Hepatocyte (in vitro differentiated cells): ENCODE data around the gene SEMA6A. TPM values are rescaled to one million over a fixed set of nuclear protein-coding genes. Genes with fewer than 3 reads are reported as not detected.

ENCODE experiments used
- DNase-seq: peaks from one replicate; pipeline ENCODE4 v3.0.0-alpha.2; 2016; ENCODE audit warnings: low spot score
- H2AFZ ChIP-seq: fragments of 200-600 bp; sonication (generic); 2 replicates; pipeline ENCODE4 v1.6.0; 2016; ENCODE audit warnings: antibody characterized with exemption, mild to moderate bottlenecking
- H3K27ac ChIP-seq: fragments of 200-600 bp; sonication (generic); 2 replicates; pipeline ENCODE4 v1.5.1; 2016; ENCODE audit warnings: mild to moderate bottlenecking
- H3K27me3 ChIP-seq: fragments of 200-600 bp; sonication (generic); 2 replicates; pipeline ENCODE4 v1.6.1; 2016
- H3K36me3 ChIP-seq: fragments of 200-600 bp; sonication (generic); replicated peaks from 2 replicates; pipeline ENCODE4 v1.5.1; 2016; ENCODE audit warnings: low read depth; ENCODE audit not compliant: insufficient read depth
- H3K4me1 ChIP-seq: fragments of 200-600 bp; sonication (generic); 2 replicates; pipeline ENCODE4 v1.5.1; 2016; ENCODE audit warnings: mild to moderate bottlenecking, moderate library complexity; ENCODE audit not compliant: insufficient read depth
- H3K4me2 ChIP-seq: fragments of 200-600 bp; sonication (generic); 2 replicates; pipeline ENCODE4 v1.6.0; 2016
- H3K4me3 ChIP-seq: fragments of 200-600 bp; sonication (generic); 2 replicates; pipeline ENCODE4 v1.5.1; 2016; ENCODE audit warnings: mild to moderate bottlenecking
- H3K79me2 ChIP-seq: fragments of 200-600 bp; sonication (generic); 2 replicates; pipeline ENCODE4 v1.6.0; 2017; ENCODE audit warnings: mild to moderate bottlenecking
- H3K9me2 ChIP-seq: fragments of 200-600 bp; sonication (generic); replicated peaks from 2 replicates; pipeline ENCODE4 v1.6.0; 2017; ENCODE audit warnings: mild to moderate bottlenecking; ENCODE audit not compliant: insufficient read depth
- H3K9me3 ChIP-seq: fragments of 200-600 bp; sonication (generic); 2 replicates; pipeline ENCODE4 v1.5.1; 2016; ENCODE audit warnings: low read depth, mild to moderate bottlenecking
- H4K20me1 ChIP-seq: fragments of 200-600 bp; sonication (generic); 2 replicates; pipeline ENCODE4 v1.6.0; 2016; ENCODE audit warnings: mild to moderate bottlenecking; ENCODE audit not compliant: insufficient read depth, poor library complexity, severe bottlenecking
- EZH2 ChIP-seq: fragments of 200-600 bp; sonication (generic); IDR thresholded peaks from 2 replicates; pipeline ENCODE4 v1.6.1; 2016; ENCODE audit warnings: antibody characterized with exemption, mild to moderate bottlenecking, borderline replicate concordance
- EZH2phosphoT487 ChIP-seq: fragments of 200-600 bp; sonication (generic); IDR thresholded peaks from one replicate; pipeline ENCODE4 v1.6.1; 2018; ENCODE audit warnings: antibody characterized with exemption, mild to moderate bottlenecking, low read depth, moderate library complexity; ENCODE audit not compliant: unreplicated experiment, severe bottlenecking
- WGBS: methylation state at CpG from one replicate; pipeline ENCODE4 v1.1.6; 2016; ENCODE audit warnings: low lambda C conversion rate; ENCODE audit errors: missing lambda C conversion rate; 5-methylcytosine and 5-hydroxymethylcytosine counted together
- polyA plus RNA-seq: library from polyadenylated mRNA; unstranded; fragments of >200 nt; fragmentation: Nextera tagmentation; extraction: Ambion mirVana; gene quantifications from 2 replicates; pipeline ENCODE4 v1.2.1, GENCODE V29; 2016
- total RNA-seq: library from RNA; depleted of rRNA; stranded (reverse); fragments of >200 nt; gene quantifications from 2 replicates; pipeline ENCODE4 v1.2.3, GENCODE V29; 2014
- TF ChIP-seq, protein P1 (sequence below): fragments of 200-600 bp; sonication (generic); IDR thresholded peaks from 2 replicates; pipeline ENCODE4 v1.5.1; 2016; ENCODE audit warnings: antibody characterized with exemption, mild to moderate bottlenecking; ENCODE audit not compliant: poor library complexity

The SEMA6A gene
- total and polyA plus RNA-seq, 2 experiments from 2014 or later: 38.2 to 68.6 TPM

- no peaks in the 10 kb centered on the region for H3K9me2 ChIP-seq
- WGBS: 97% methylated on average over 3 of the region's 3 CpGs
- no peak for DNase-seq
- H3K4me3 ChIP-seq: no peak overlapping the region
- no peaks in the 10 kb centered on the region for H4K20me1 ChIP-seq
- H3K4me2 ChIP-seq: no peak overlapping the region
- TF ChIP-seq EZH2: no peak
- peaks cover 20% of the 10 kb centered on the region for H3K4me1 ChIP-seq
- H3K79me2 ChIP-seq: no peaks in the 10 kb centered on the region
- no peaks in the 10 kb centered on the region for H3K27me3 ChIP-seq
- no peaks in the 10 kb centered on the region for H3K9me3 ChIP-seq
- H3K27ac ChIP-seq: no peak overlapping the region
- H3K36me3 ChIP-seq: no peaks in the 10 kb centered on the region
- no peak overlapping the region for H2AFZ ChIP-seq
These were observed 123.6 kb downstream of the SEMA6A start for GRCh38 chr5:116451066-116451465.

DNA sequence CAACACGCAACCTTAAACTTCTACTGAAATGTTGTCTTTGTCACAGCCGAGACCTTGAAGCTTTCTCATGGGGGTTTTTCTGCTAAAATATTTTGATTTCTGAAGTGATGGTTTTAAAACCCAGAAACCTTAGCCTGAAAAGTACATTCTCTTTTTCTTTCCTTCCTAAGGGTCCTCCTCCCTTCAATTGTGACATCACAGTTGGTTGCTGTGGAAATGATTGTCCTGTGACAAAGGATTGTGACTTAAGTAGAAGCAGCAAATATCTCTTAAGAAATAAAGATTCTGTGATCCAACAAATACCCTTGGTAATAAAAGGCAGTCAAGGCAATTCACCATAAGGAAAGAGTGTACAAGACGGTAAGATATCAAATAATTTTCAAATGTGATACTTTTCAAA is 125.2 kb downstream of the SEMA6A start:
- Histone ChIP-seq H2AFZ (no peak overlapping the region), H3K9me3 (no peaks in the 10 kb centered on the region), H3K36me3 (no peaks in the 10 kb centered on the region), H3K9me2 (no peaks in the 10 kb centered on the region), H3K79me2 (no peaks in the 10 kb centered on the region), H3K4me1 (peaks cover 11% of the 10 kb centered on the region), H3K27ac (no peak overlapping the region), H3K4me2 (no peak overlapping the region), H4K20me1 (no peaks in the 10 kb centered on the region), H3K4me3 (no peak overlapping the region), H3K27me3 (no peaks in the 10 kb centered on the region)
- 88% methylated on average over 3 of the region's 3 CpGs for WGBS
- DNase-seq: no peak
- TF ChIP-seq EZH2 (no peak), EZH2phosphoT487 (no peak)
- TF ChIP-seq, protein P1, sequence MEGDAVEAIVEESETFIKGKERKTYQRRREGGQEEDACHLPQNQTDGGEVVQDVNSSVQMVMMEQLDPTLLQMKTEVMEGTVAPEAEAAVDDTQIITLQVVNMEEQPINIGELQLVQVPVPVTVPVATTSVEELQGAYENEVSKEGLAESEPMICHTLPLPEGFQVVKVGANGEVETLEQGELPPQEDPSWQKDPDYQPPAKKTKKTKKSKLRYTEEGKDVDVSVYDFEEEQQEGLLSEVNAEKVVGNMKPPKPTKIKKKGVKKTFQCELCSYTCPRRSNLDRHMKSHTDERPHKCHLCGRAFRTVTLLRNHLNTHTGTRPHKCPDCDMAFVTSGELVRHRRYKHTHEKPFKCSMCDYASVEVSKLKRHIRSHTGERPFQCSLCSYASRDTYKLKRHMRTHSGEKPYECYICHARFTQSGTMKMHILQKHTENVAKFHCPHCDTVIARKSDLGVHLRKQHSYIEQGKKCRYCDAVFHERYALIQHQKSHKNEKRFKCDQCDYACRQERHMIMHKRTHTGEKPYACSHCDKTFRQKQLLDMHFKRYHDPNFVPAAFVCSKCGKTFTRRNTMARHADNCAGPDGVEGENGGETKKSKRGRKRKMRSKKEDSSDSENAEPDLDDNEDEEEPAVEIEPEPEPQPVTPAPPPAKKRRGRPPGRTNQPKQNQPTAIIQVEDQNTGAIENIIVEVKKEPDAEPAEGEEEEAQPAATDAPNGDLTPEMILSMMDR: no peak

- H3K36me3 ChIP-seq: no peaks in the 10 kb centered on the region
These were observed 125.7 kb downstream of the SEMA6A start for GRCh38 chr5:116448870-116449427.

DNA sequence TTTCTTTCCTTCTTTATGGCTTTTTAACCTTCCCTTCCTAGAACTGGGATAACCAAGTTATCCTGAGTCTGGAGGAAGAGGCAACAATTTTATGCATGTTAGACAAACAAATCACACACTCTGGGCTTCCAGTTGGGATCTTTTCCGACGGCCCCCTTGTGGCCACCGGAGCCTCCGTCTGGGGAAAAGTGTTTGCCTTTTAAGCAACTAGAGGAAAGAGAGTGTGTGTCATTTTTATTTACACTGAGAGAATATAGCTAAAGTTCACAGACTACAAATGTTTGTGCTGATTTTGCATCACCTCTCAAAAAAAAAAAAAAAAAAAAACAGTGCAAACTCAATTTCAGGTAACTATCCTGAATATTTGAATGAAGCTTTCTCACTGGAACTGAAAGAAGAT is 126.2 kb downstream of the SEMA6A start:
- WGBS: 62% methylated on average over 4 of the region's 4 CpGs
- H3K4me3 ChIP-seq: no peak overlapping the region

More at GRCh38 chr5:116448870-116449427, 125.7 kb downstream of the SEMA6A start:
- no peak for TF ChIP-seq EZH2
- TF ChIP-seq, protein P1: no peak
- no peak for TF ChIP-seq EZH2phosphoT487
- Histone ChIP-seq H3K4me1 (peaks cover 8% of the 10 kb centered on the region), H3K4me3 (no peak overlapping the region), H3K27ac (no peak overlapping the region), H3K9me3 (no peaks in the 10 kb centered on the region), H4K20me1 (no peaks in the 10 kb centered on the region), H3K79me2 (no peaks in the 10 kb centered on the region), H3K4me2 (no peak overlapping the region), H3K27me3 (no peaks in the 10 kb centered on the region), H2AFZ (no peak overlapping the region), H3K9me2 (no peaks in the 10 kb centered on the region)
- WGBS: 69% methylated on average over 5 of the region's 5 CpGs
- DNase-seq: no peak

More for the DNA sequence above, 126.2 kb downstream of the SEMA6A start:
- Histone ChIP-seq H3K9me3 (no peaks in the 10 kb centered on the region), H3K4me1 (peaks cover 5% of the 10 kb centered on the region), H4K20me1 (no peaks in the 10 kb centered on the region), H3K79me2 (no peaks in the 10 kb centered on the region), H2AFZ (no peak overlapping the region), H3K27me3 (no peaks in the 10 kb centered on the region), H3K9me2 (no peaks in the 10 kb centered on the region), H3K4me2 (no peak overlapping the region), H3K36me3 (no peaks in the 10 kb centered on the region), H3K27ac (no peak overlapping the region)
- TF ChIP-seq EZH2phosphoT487: no peak
- TF ChIP-seq, protein P1: no peak
- no peak for TF ChIP-seq EZH2
- DNase-seq: no peak
